Coronary artery (tissue), 2 donors: ENCODE results near the gene ZBTB26.

Experiments
- DNase-seq: peaks from one replicate; pipeline ENCODE4 v3.0.0-alpha.2; 2017; ENCODE audit warnings: low spot score
- H3K27ac ChIP-seq, 2 donors: fragments of 200-600 bp; sonication (generic); one replicate each; pipeline ENCODE4 v1.5.1; 2016 to 2019
- H3K4me3 ChIP-seq: fragments of 200-600 bp; sonication (generic); 2 replicates; pipeline ENCODE4 v1.5.1; 2016; ENCODE audit warnings: mild to moderate bottlenecking, moderate library complexity
- CTCF ChIP-seq: fragments of 200-600 bp; sonication (generic); IDR thresholded peaks from one replicate; pipeline ENCODE4 v1.5.1; 2019; ENCODE audit warnings: antibody characterized with exemption

ZBTB26 gene

GRCh38 chr9:122931226-122932121, at the start of gene ZBTB26:
ZBTB26 (minus strand) TSS chr9:122931512; CDS start chr9:122919934, 11,578 bp downstream.
- Histone ChIP-seq H3K27ac (peak within 1 kb of the TSS; percentile 59 to 85), H3K4me3 (peak within 1 kb of the TSS; percentile 76)
- no peak for TF ChIP-seq CTCF
- peak; percentile 98 for DNase-seq

- no peak for TF ChIP-seq CTCF
- no peak for DNase-seq
- H3K27ac ChIP-seq = no peak overlapping the region
- no peak overlapping the region for H3K4me3 ChIP-seq
These were observed 47.3 kb upstream of the ZBTB26 start for GRCh38 chr9:122978601-122979000.

- peak overlapping the region; percentile 50 to 72 for H3K27ac ChIP-seq
- no peak overlapping the region for H3K4me3 ChIP-seq
- no peak for TF ChIP-seq CTCF
- no peak for DNase-seq
These were observed 43.9 kb upstream of the ZBTB26 start for GRCh38 chr9:122975196-122975595.

- DNase-seq = no peak
- H3K27ac ChIP-seq = no peak overlapping the region
- TF ChIP-seq CTCF = no peak
- no peak overlapping the region for H3K4me3 ChIP-seq
These were observed 29.8 kb upstream of the ZBTB26 start for GRCh38 chr9:122961139-122961538.

GRCh38 chr9:122955961-122956360, 24.6 kb upstream of the ZBTB26 start:
- TF ChIP-seq CTCF = no peak
- no peak overlapping the region for H3K27ac ChIP-seq
- no peak for DNase-seq
- H3K4me3 ChIP-seq = no peak overlapping the region

GRCh38 chr9:122954253-122954691, 23.0 kb upstream of the ZBTB26 start:
- no peak for DNase-seq
- no peak overlapping the region for H3K4me3 ChIP-seq
- H3K27ac ChIP-seq = no peak overlapping the region
- TF ChIP-seq CTCF = no peak

- no peak for TF ChIP-seq CTCF
- Histone ChIP-seq H3K27ac (no peak overlapping the region), H3K4me3 (no peak overlapping the region)
- DNase-seq = no peak
These were observed 19.7 kb upstream of the ZBTB26 start for GRCh38 chr9:122951056-122951455.
